K562 (cell line): ENCODE measurements around the gene SCGB3A2.

Experiments
- POLR2A ChIP-seq: fragments of 450-650 bp; conservative IDR thresholded peaks from 2 replicates; pipeline ENCODE4 v1.6.1; 2016
- POLR2AphosphoS5 ChIP-seq: IDR thresholded peaks from 2 replicates; pipeline ENCODE4 v1.6.1; 2011; ENCODE audit warnings: mild to moderate bottlenecking, low read depth, low read length, moderate library complexity; ENCODE audit not compliant: control insufficient read depth, insufficient read depth
- RFX1 ChIP-seq: fragments of 450-650 bp; IDR thresholded peaks from 2 replicates; pipeline ENCODE4 v1.6.1; 2016; ENCODE audit warnings: mild to moderate bottlenecking, moderate library complexity
- SMAD1 ChIP-seq: fragments of 150-350 bp; IDR thresholded peaks from 2 replicates; pipeline ENCODE4 v1.6.1; 2014; ENCODE audit warnings: low read length, low read depth; ENCODE audit not compliant: partially characterized antibody
- SMARCC2 ChIP-seq: fragments of 450-650 bp; IDR thresholded peaks from 2 replicates; pipeline ENCODE4 v1.6.1; 2017; ENCODE audit warnings: antibody characterized with exemption, moderate library complexity, mild to moderate bottlenecking, low read depth
- U2AF1 ChIP-seq: fragments of 200-400 bp; formaldehyde crosslinking; optimal IDR thresholded peaks from 2 replicates; pipeline ENCODE3; 2017; ENCODE audit warnings: mild to moderate bottlenecking, low read depth, low read length, moderate library complexity
- TF ChIP-seq, protein P1 (sequence below): sonication (generic); formaldehyde crosslinking; IDR thresholded peaks from 2 replicates; pipeline ENCODE4 v1.8.0; 2022; ENCODE audit warnings: mild to moderate bottlenecking, missing genetic modification reagents
- TF ChIP-seq, protein P2 (sequence below), 3 experiments: IDR thresholded peaks in 2 of 3; conservative IDR thresholded peaks in 1 of 3; 2 replicates each; pipeline ENCODE4 v1.5.1; 2011 to 2012; ENCODE audit warnings: low read length in 3 of 3, mild to moderate bottlenecking in 3 of 3, control low read depth in 2 of 3, improper control_type of control experiment in 1 of 3, inconsistent platforms in 1 of 3, low read depth in 1 of 3, mixed read lengths in 1 of 3, moderate library complexity in 1 of 3; ENCODE audit not compliant: insufficient read depth in 2 of 3
- TF ChIP-seq, protein P3 (sequence below), 2 experiments: fragments of 450-650 bp in 1 of 2; sonication (generic) in 1 of 2; formaldehyde crosslinking in 1 of 2; IDR thresholded peaks; 2 replicates each; pipeline versions ENCODE4 v1.7.1 to v1.9.0; 2016 to 2022; ENCODE audit warnings: inconsistent platforms in 1 of 2, mild to moderate bottlenecking in 1 of 2, missing genetic modification reagents in 1 of 2

DNA sequence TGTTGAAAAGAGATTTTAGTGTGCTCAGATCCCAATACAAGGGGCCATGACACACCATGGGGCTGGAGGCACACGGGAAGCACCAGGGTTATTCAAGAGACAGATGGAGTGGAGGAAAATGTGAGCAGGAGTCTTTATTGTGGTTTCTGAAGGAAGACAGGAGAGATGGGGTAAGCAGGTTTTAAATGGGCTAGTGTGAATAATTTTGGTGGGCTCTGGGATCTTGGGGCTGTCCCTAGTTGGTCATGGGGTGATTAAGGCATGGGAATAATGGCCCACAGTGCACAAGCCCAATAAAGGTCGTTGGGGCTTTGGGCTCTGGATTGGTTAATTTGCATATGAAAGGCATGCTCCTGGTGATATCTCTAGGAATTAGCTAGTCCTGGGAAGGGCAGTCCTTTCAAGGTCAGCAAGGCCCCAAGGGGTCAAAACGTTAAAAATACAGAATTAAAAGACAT is 3.6 kb upstream of the SCGB3A2 start:
- no peak for TF ChIP-seq POLR2A
- TF ChIP-seq SMAD1 = no peak
- TF ChIP-seq, protein P1, sequence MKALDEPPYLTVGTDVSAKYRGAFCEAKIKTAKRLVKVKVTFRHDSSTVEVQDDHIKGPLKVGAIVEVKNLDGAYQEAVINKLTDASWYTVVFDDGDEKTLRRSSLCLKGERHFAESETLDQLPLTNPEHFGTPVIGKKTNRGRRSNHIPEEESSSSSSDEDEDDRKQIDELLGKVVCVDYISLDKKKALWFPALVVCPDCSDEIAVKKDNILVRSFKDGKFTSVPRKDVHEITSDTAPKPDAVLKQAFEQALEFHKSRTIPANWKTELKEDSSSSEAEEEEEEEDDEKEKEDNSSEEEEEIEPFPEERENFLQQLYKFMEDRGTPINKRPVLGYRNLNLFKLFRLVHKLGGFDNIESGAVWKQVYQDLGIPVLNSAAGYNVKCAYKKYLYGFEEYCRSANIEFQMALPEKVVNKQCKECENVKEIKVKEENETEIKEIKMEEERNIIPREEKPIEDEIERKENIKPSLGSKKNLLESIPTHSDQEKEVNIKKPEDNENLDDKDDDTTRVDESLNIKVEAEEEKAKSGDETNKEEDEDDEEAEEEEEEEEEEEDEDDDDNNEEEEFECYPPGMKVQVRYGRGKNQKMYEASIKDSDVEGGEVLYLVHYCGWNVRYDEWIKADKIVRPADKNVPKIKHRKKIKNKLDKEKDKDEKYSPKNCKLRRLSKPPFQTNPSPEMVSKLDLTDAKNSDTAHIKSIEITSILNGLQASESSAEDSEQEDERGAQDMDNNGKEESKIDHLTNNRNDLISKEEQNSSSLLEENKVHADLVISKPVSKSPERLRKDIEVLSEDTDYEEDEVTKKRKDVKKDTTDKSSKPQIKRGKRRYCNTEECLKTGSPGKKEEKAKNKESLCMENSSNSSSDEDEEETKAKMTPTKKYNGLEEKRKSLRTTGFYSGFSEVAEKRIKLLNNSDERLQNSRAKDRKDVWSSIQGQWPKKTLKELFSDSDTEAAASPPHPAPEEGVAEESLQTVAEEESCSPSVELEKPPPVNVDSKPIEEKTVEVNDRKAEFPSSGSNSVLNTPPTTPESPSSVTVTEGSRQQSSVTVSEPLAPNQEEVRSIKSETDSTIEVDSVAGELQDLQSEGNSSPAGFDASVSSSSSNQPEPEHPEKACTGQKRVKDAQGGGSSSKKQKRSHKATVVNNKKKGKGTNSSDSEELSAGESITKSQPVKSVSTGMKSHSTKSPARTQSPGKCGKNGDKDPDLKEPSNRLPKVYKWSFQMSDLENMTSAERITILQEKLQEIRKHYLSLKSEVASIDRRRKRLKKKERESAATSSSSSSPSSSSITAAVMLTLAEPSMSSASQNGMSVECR (CRISPR knock-in tag) = no peak
- TF ChIP-seq, protein P2, sequence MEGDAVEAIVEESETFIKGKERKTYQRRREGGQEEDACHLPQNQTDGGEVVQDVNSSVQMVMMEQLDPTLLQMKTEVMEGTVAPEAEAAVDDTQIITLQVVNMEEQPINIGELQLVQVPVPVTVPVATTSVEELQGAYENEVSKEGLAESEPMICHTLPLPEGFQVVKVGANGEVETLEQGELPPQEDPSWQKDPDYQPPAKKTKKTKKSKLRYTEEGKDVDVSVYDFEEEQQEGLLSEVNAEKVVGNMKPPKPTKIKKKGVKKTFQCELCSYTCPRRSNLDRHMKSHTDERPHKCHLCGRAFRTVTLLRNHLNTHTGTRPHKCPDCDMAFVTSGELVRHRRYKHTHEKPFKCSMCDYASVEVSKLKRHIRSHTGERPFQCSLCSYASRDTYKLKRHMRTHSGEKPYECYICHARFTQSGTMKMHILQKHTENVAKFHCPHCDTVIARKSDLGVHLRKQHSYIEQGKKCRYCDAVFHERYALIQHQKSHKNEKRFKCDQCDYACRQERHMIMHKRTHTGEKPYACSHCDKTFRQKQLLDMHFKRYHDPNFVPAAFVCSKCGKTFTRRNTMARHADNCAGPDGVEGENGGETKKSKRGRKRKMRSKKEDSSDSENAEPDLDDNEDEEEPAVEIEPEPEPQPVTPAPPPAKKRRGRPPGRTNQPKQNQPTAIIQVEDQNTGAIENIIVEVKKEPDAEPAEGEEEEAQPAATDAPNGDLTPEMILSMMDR (IDR thresholded peaks at IDR 0.05 in 2 of 3, conservative IDR thresholded peaks at IDR 0.05 in 1 of 3; ENCODE audit: insufficient read depth in 2 of 3, low read depth in 1 of 3, low read length in 3 of 3) = no peak
- no peak for TF ChIP-seq SMARCC2
- no peak for TF ChIP-seq U2AF1
- TF ChIP-seq RFX1 = no peak
- TF ChIP-seq, protein P3, sequence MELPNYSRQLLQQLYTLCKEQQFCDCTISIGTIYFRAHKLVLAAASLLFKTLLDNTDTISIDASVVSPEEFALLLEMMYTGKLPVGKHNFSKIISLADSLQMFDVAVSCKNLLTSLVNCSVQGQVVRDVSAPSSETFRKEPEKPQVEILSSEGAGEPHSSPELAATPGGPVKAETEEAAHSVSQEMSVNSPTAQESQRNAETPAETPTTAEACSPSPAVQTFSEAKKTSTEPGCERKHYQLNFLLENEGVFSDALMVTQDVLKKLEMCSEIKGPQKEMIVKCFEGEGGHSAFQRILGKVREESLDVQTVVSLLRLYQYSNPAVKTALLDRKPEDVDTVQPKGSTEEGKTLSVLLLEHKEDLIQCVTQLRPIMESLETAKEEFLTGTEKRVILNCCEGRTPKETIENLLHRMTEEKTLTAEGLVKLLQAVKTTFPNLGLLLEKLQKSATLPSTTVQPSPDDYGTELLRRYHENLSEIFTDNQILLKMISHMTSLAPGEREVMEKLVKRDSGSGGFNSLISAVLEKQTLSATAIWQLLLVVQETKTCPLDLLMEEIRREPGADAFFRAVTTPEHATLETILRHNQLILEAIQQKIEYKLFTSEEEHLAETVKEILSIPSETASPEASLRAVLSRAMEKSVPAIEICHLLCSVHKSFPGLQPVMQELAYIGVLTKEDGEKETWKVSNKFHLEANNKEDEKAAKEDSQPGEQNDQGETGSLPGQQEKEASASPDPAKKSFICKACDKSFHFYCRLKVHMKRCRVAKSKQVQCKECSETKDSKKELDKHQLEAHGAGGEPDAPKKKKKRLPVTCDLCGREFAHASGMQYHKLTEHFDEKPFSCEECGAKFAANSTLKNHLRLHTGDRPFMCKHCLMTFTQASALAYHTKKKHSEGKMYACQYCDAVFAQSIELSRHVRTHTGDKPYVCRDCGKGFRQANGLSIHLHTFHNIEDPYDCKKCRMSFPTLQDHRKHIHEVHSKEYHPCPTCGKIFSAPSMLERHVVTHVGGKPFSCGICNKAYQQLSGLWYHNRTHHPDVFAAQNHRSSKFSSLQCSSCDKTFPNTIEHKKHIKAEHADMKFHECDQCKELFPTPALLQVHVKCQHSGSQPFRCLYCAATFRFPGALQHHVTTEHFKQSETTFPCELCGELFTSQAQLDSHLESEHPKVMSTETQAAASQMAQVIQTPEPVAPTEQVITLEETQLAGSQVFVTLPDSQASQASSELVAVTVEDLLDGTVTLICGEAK (IDR thresholded peaks at IDR 0.05) = no peak
- TF ChIP-seq, protein P3 (CRISPR knock-in tag; IDR thresholded peaks at IDR 0.05) = no peak
- no peak for TF ChIP-seq POLR2AphosphoS5
